ENCODE results near the gene VAV3. TPM values are rescaled to one million over a fixed set of nuclear protein-coding genes. Genes with fewer than 3 reads are reported as not detected.

VAV3 gene
- total and polyA plus RNA-seq, 5 experiments from 2014 or later: 2.2 to 13.1 (median 2.9) TPM

DNA sequence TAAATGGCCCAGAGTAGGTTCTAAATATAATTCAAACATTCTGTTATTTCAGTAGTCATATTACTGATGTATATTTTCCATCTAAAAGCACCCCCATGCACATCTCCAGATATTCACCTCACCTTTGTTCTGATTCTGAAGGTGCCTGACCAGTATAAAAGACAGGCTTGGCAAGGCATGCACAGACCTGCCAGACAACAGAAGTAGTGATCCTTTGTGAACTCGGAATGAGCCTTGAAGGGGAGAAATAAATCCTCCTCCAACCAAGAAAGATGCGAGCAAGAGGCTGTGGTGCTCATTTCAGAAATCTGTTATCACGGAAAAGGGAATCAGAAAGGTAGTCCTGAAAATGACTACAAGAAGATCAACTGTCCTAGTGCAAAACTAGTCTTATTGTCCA lies 287.3 kb downstream of the VAV3 start:
- Mint-ChIP-seq H3K4me1 (no peaks in the 10 kb centered on the region), H3K4me3 (no peak overlapping the region), H3K27me3 (no peaks in the 10 kb centered on the region), H3K36me3 (peaks cover 4 to 20% (median 11%) of the 10 kb centered on the region in 3 donors), H3K27ac (no peak overlapping the region), H3K9me3 (peaks cover 0 to 19% (median 2%) of the 10 kb centered on the region in 9 donors)
- DNase-seq: no peak
- no peak for ATAC-seq
- POLR2A ChIA-PET: no interaction called here

DNA sequence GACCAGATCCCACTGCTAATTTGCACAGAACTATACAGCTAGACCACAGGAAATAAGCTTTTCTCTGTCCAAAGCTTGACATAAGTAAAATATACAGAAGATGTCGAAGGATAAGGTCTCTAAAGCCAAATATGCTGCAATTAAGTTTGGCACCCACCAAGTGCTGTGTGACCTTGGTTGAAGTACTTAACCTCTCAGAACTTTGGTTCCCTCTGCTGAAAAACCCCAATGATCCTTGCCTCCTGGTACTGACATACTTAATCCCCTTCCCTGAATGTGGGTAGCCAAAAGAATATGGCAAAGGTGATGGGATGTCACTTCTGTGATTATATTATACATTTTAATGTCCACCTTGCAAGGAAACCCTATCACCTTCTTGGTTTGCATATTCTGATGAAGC lies 290.5 kb downstream of the VAV3 start:
- POLR2A ChIA-PET: no interaction called here
- Mint-ChIP-seq H3K27ac (no peak overlapping the region), H3K36me3 (peaks cover 8 to 20% (median 11%) of the 10 kb centered on the region in 3 donors), H3K27me3 (no peaks in the 10 kb centered on the region), H3K4me3 (no peak overlapping the region), H3K9me3 (peaks cover 0 to 19% (median 2%) of the 10 kb centered on the region in 9 donors), H3K4me1 (no peaks in the 10 kb centered on the region)
- DNase-seq (no peak), ATAC-seq (no peak)

DNA sequence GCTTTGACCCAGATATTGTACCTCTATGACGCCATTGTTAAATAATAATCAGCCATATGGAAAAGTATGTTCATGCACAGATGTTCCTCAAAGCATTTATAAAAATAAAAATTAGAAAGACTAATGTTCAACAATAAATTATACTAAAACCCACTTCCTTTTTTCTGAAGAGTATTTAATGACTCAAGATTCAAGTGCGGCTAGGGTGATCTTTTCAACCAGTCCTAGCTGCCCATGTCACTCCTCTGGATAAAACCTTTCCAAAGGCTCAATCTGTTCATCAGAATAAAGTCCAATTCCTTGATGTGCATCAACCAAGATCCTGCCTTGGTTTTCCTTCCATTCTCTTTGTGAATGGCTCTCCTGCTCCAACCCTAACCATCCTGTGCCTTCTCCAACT lies 292.0 kb downstream of the VAV3 start:
- peaks cover 8 to 25% (median 11%) of the 10 kb centered on the region in 3 donors for H3K36me3 Mint-ChIP-seq
- no peak overlapping the region for H3K27ac Mint-ChIP-seq
- POLR2A ChIA-PET: no interaction called here
- no peaks in the 10 kb centered on the region for H3K4me1 Mint-ChIP-seq
- no peaks in the 10 kb centered on the region for H3K27me3 Mint-ChIP-seq
- DNase-seq (no peak), ATAC-seq (no peak)
- H3K4me3 Mint-ChIP-seq: no peak overlapping the region
- peaks cover 0 to 19% (median 2%) of the 10 kb centered on the region in 9 donors for H3K9me3 Mint-ChIP-seq

DNA sequence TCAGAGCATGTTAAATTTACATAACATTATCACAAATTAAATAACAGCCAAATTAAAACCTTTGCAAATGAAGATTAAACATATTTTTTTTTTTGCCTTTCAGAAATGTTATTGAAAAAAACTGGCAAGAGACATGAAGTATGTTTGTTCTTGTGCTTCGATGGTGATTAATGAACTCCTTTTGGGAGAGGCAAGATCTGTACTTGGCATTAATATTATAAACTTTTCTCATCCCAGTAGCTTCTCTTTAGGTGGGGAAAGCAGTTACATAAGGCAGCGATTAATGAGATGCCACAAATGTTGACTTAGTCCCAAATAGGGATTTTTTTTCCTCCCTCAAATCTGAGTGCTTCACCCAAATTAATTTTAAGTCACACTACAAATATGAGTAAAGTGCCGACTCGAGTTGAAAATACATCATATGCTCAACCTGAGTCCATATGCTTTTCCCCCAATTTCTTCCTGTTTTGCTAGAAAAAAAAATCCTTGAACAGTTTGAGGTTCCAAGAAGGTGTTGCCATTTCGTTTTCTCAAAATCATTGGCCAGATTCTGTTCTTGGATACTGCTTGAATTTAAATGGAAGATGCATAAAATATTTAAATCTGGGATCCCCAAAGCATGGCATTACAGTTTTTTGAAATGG lies 294.5 kb downstream of the VAV3 start:
- Mint-ChIP-seq H3K4me3 (no peak overlapping the region), H3K4me1 (no peaks in the 10 kb centered on the region), H3K27ac (no peak overlapping the region), H3K36me3 (peaks cover 6 to 18% (median 9%) of the 10 kb centered on the region in 3 donors), H3K27me3 (no peaks in the 10 kb centered on the region), H3K9me3 (peaks cover 0 to 13% (median 2%) of the 10 kb centered on the region in 9 donors)
- no peak for ATAC-seq
- DNase-seq: no peak
- POLR2A ChIA-PET: no interaction called here

DNA sequence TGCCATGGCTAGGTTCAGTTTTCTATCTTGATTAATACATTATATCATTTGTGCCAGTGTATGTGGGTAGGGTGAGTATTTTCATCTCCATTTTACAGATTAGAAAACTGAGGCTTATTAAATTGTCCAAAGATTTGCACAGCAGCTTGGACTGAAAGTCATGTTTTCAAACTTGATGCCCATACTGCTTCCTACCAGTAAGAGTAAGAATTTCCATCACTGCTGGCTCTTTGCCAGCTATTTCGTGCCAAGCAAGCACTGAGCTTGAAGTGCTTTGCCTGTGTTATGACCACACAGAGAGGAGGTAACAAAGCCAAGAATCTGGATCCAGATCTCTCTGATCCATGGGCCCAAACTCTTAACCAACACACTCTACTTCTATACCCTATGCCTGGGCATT lies 295.0 kb downstream of the VAV3 start:
- Mint-ChIP-seq H3K36me3 (peaks cover 5 to 13% (median 5%) of the 10 kb centered on the region in 3 donors), H3K4me1 (no peaks in the 10 kb centered on the region)

DNA sequence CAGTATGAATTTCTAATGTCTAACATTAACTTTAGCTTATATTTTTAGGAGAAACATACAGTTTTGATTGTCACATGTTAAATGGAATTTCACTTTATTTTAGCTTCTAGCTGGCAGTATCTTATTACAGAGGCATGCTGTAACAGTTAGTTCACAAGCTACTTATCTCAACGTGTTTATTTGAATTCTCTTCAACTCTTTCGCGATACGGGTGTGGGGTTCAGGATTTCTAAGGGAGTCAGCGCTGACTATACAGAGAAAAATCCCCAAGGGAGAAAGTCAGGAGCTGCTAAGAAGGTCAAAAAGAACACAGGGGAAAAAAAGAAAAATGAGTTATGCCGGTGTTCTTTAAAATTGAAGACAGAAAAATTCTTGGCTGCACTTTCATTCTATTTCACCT lies 296.2 kb downstream of the VAV3 start:
- DNase-seq (no peak), ATAC-seq (no peak)
- H3K27me3 Mint-ChIP-seq: no peaks in the 10 kb centered on the region
- POLR2A ChIA-PET: no interaction called here
- H3K27ac Mint-ChIP-seq: no peak overlapping the region
- no peaks in the 10 kb centered on the region for H3K4me1 Mint-ChIP-seq
- H3K4me3 Mint-ChIP-seq: no peak overlapping the region
- H3K9me3 Mint-ChIP-seq: no peaks in the 10 kb centered on the region
- peaks cover 0 to 8% (median 8%) of the 10 kb centered on the region in 3 donors for H3K36me3 Mint-ChIP-seq

More for the DNA sequence above, 295.0 kb downstream of the VAV3 start:
- H3K27ac Mint-ChIP-seq: no peak overlapping the region
- H3K4me3 Mint-ChIP-seq: no peak overlapping the region
- H3K9me3 Mint-ChIP-seq: peaks cover 0 to 9% (median 0%) of the 10 kb centered on the region in 9 donors
- DNase-seq (no peak), ATAC-seq (no peak)
- no peaks in the 10 kb centered on the region for H3K27me3 Mint-ChIP-seq
- POLR2A ChIA-PET: no interaction called here

DNA sequence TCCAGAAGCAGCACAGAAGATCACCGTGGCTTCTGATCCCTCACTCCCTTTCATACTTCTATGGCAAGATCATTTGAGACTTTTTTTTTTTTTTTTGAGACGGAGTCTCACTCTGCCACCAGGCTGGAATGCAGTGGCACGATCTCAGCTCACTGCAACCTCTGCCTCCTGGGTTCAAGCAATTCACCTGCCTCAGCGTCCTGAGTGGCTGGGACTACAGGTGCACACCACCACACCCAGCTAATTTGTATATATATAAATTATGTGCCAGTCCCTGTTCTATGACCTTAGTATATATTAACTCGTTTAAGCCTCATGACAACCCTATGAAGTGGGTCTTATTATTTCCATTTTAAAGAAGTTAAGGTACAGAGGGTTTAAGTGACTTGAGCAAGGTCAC lies 298.5 kb downstream of the VAV3 start:
- DNase-seq: no peak
- ATAC-seq: no peak
- Mint-ChIP-seq H3K36me3 (peaks cover 0 to 7% (median 5%) of the 10 kb centered on the region in 3 donors), H3K27me3 (no peaks in the 10 kb centered on the region), H3K27ac (no peak overlapping the region), H3K9me3 (no peaks in the 10 kb centered on the region), H3K4me1 (no peaks in the 10 kb centered on the region), H3K4me3 (no peak overlapping the region)
- POLR2A ChIA-PET: no interaction called here

DNA sequence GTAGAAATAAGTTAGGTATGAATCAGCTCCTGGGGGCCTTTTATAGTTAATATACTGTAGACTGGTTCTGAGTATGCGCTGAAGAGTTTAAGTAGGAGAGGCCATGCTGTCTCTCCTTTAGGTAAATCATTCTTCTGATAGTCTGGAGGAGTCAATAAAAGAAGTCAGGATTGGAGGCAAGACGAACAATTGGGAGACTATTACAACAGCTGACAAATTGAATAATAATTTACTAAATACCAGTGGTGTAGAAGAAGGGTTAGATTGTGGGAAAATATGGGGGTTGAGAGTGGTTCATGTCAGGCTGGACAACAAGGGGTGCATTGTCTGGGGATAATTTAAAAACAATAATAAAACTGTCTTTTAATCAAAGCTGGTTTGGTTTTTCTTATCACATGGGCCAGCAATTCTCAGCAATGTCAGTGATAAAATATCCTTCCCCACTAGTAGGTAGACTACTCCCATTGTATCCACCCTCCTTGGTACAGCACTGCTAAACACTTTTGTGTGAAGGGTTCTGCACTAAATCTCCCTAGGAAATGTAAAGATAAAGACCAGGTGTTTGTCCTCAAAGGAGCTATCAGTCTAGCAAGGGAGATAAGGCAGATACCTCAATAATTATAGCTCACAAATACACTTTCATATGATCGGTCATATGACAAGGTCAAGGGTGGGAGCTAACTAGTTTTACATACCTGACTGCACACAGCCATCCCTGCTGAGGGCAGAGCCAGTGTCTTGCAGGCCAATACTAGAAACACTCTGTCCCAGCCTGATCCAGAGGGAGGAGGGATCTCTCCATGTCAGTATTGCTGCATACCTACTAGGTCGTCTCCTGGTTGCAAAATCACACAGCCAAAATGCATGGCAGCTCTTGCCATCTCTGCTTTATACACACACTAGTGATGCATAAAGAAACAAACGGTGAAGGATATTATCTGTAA lies 299.7 kb downstream of the VAV3 start:
- POLR2A ChIA-PET: no interaction called here
- DNase-seq (no peak), ATAC-seq (no peak)
- H3K4me1 Mint-ChIP-seq: no peaks in the 10 kb centered on the region
- no peaks in the 10 kb centered on the region for H3K9me3 Mint-ChIP-seq
- H3K27ac Mint-ChIP-seq: no peak overlapping the region
- H3K27me3 Mint-ChIP-seq: no peaks in the 10 kb centered on the region
- H3K4me3 Mint-ChIP-seq: no peak overlapping the region
- peaks cover 0 to 7% (median 2%) of the 10 kb centered on the region in 3 donors for H3K36me3 Mint-ChIP-seq

DNA sequence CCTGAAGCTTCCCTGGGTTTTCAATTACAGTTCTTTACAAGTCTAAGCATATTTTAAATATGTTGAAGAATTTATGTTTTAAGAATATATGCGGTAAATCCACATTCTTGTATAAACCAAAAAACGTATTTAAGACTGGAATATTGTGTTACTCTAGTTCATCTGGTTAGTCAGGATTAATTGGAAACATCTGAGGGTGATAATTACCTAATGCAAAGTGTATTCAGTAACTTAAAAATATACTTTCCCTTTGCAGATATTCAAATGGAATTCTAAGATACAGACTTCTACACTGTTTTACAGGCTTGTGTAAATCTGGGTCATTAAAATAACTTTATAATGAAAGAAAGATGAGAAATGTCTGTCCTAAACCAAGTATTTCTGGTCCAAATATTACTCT lies 302.0 kb downstream of the VAV3 start:
- ATAC-seq (no peak), DNase-seq (no peak)
- no peak overlapping the region for H3K4me3 Mint-ChIP-seq
- H3K27me3 Mint-ChIP-seq: no peaks in the 10 kb centered on the region
- no peaks in the 10 kb centered on the region for H3K4me1 Mint-ChIP-seq
- peaks cover 0 to 2% (median 0%) of the 10 kb centered on the region in 3 donors for H3K36me3 Mint-ChIP-seq
- H3K27ac Mint-ChIP-seq: no peak overlapping the region
- POLR2A ChIA-PET: no interaction called here
- H3K9me3 Mint-ChIP-seq: no peaks in the 10 kb centered on the region

DNA sequence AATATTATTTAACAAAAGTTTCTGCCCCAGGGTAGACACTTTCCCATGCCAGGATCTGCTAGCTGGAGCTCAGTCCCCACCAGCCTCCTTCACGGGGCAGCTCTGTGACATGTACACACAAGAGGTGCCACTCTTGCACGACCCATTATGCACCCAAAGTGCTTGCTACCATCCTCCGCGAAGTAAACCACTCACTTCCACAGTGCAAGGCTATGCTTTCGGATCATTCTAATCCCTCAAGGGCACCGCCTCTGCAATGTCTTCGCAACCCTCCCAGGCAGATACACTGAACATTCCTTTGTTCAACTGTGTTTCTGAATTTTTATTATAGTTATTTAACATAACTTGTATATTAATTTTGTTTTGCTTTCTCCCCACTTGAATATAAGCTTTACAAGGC lies 303.8 kb downstream of the VAV3 start:
- DNase-seq: no peak
- POLR2A ChIA-PET: no interaction called here
- Mint-ChIP-seq H3K27me3 (no peaks in the 10 kb centered on the region), H3K36me3 (peaks cover 0 to 2% (median 0%) of the 10 kb centered on the region in 3 donors), H3K27ac (no peak overlapping the region), H3K4me1 (no peaks in the 10 kb centered on the region), H3K4me3 (no peak overlapping the region), H3K9me3 (no peaks in the 10 kb centered on the region)
- ATAC-seq: no peak

DNA sequence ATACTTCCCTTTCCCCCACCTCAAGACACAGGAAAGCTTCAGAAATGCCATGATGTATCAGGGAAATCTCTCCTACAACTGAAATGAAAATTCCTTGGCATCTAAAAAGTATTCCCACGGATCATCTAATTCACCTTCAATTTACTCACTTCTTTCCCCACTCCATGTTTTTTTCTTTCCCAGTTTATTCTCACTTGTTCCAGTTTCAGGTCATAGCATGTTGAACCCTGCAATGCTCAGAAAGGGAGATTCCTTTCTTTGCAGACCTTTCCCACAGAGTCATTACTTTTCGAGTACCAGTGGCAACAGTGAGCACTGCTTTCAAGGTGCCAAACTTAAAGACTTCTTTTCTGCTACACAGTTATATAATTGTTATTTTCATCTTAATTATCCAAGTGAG lies 305.0 kb downstream of the VAV3 start:
- POLR2A ChIA-PET: no interaction called here
- H3K27me3 Mint-ChIP-seq: no peaks in the 10 kb centered on the region
- H3K4me3 Mint-ChIP-seq: no peak overlapping the region
- peaks cover 0 to 2% (median 0%) of the 10 kb centered on the region in 3 donors for H3K36me3 Mint-ChIP-seq
- no peaks in the 10 kb centered on the region for H3K9me3 Mint-ChIP-seq
- H3K27ac Mint-ChIP-seq: no peak overlapping the region
- ATAC-seq (no peak), DNase-seq (no peak)
- no peaks in the 10 kb centered on the region for H3K4me1 Mint-ChIP-seq

DNA sequence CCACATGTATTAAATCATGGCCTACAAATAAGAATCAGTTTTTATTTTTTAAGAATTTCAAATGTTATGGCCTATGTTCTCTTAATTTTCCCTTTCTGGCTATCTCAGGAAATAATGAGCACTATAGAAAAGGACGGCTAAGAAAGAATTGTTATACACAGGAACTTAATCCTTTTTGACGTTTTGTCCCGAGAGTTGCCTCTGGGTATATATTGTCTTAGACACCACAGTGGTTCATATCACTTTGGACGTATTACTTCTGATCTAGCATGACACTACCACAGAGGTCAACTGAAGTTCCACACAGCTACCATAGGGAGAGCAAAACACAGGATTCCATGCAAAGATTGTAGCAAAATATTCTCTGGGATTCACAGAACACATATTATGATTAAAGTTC lies 307.6 kb downstream of the VAV3 start:
- Mint-ChIP-seq H3K9me3 (no peaks in the 10 kb centered on the region), H3K36me3 (peaks cover 0 to under 1% (median 0%) of the 10 kb centered on the region in 3 donors), H3K4me1 (no peaks in the 10 kb centered on the region), H3K4me3 (no peak overlapping the region), H3K27ac (no peak overlapping the region), H3K27me3 (no peaks in the 10 kb centered on the region)
- DNase-seq: no peak
- no peak for ATAC-seq
- POLR2A ChIA-PET: no interaction called here

DNA sequence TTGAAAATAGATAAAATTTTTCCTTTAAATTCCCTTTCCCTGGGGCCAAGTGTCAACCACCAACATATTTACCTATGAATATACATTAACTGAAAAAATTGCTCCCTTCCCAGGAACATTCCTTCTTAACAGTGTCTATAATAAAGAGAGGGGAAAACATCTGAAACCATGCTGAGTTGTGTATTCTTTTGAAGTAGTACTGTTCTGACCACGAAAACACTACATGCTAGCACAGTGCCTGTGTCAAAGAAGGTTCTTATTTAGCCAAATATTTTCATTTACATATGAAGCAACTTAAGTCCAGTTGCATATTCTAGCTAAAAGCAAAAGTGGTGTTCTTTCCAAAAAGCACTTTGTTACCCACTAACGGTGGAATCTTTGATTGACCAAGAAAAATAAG lies 311.2 kb downstream of the VAV3 start:
- ATAC-seq: no peak
- Mint-ChIP-seq H3K36me3 (peaks cover 0 to 2% (median 0%) of the 10 kb centered on the region in 3 donors), H3K27me3 (no peaks in the 10 kb centered on the region), H3K4me3 (no peak overlapping the region), H3K4me1 (peaks cover 0 to 4% (median 0%) of the 10 kb centered on the region in 4 donors), H3K9me3 (peaks cover 0 to 2% (median 0%) of the 10 kb centered on the region in 9 donors), H3K27ac (no peak overlapping the region)
- no peak for DNase-seq
- POLR2A ChIA-PET: no interaction called here
